HG02623 (cell line): ENCODE measurements around the gene CELA2B.
"Not testable (repeated sequence)": the region's sequence is repeated elsewhere in the genome, so short reads cannot be mapped to it uniquely, and the experiment has no call there.

Experiments
- ATAC-seq: cut with Tn5 transposase; IDR thresholded peaks from one replicate; pipeline ENCODE4 v1.9.1; 2021; ENCODE audit warnings: moderate library complexity; ENCODE audit not compliant: unreplicated experiment

The CELA2B gene

GRCh38 chr1:15475752-15476314 lies at the start of gene CELA2B:
Gene CELA2B (plus strand): TSS chr1:15476104. CDS start chr1:15476126, 22 bp downstream.
- ATAC-seq, result no peak

GRCh38 chr1:15426492-15427279 lies 49.2 kb upstream of the CELA2B start:
- ATAC-seq, result no peak

GRCh38 chr1:15427280-15427666 lies 48.6 kb upstream of the CELA2B start:
- ATAC-seq, result no peak

- ATAC-seq, result not testable (repeated sequence)
Measured at GRCh38 chr1:15428252-15428651, 47.7 kb upstream of the CELA2B start.

- ATAC-seq, result no peak
Measured at GRCh38 chr1:15428815-15429435, 47.0 kb upstream of the CELA2B start.

- ATAC-seq, result no peak
Measured at GRCh38 chr1:15429701-15430149, 46.2 kb upstream of the CELA2B start.

GRCh38 chr1:15430787-15431570 lies 44.9 kb upstream of the CELA2B start:
- ATAC-seq, result no peak

GRCh38 chr1:15431571-15431948 lies 44.3 kb upstream of the CELA2B start:
- no peak for ATAC-seq

- ATAC-seq, result no peak
Measured at GRCh38 chr1:15432324-15432723, 43.6 kb upstream of the CELA2B start.

GRCh38 chr1:15433471-15433870 lies 42.4 kb upstream of the CELA2B start:
- no peak for ATAC-seq

GRCh38 chr1:15434739-15435138 lies 41.2 kb upstream of the CELA2B start:
- not testable (repeated sequence) for ATAC-seq

- ATAC-seq, result no peak
Measured at GRCh38 chr1:15435239-15436077, 40.4 kb upstream of the CELA2B start.

- no peak for ATAC-seq
Measured at GRCh38 chr1:15436881-15437442, 38.9 kb upstream of the CELA2B start.

- ATAC-seq, result no peak
Measured at GRCh38 chr1:15439325-15439724, 36.6 kb upstream of the CELA2B start.

- ATAC-seq, result no peak
Measured at GRCh38 chr1:15440357-15440756, 35.5 kb upstream of the CELA2B start.

- no peak for ATAC-seq
Measured at GRCh38 chr1:15441247-15441646, 34.7 kb upstream of the CELA2B start.

- no peak for ATAC-seq
Measured at GRCh38 chr1:15442119-15442518, 33.8 kb upstream of the CELA2B start.

GRCh38 chr1:15442759-15443158 lies 33.1 kb upstream of the CELA2B start:
- ATAC-seq, result no peak

GRCh38 chr1:15443281-15443680 lies 32.6 kb upstream of the CELA2B start:
- ATAC-seq, result no peak
